ENCODE results near the gene VPS52. TPM values are rescaled to one million over a fixed set of nuclear protein-coding genes. Genes with fewer than 3 reads are reported as not detected.

VPS52 gene
- total and polyA plus RNA-seq, 9 of the 15 experiments (the other 6 are each of a cell fraction or from before 2014, with no cell fraction given): 24.4 to 103 (median 40.2) TPM

- intact Hi-C loops (cut with micrococcal nuclease): loop anchor here (2.0 to 5.0 kb wide), 2 partner anchors 215 to 1072 kb away; partner anchors contain the start of genes CUTA and FKBPL
- H3K9me3 ChIP-seq (replicated peaks; ENCODE audit: control insufficient read depth, insufficient read depth, low read depth, low read length): no peaks in the 10 kb centered on the region
- BruUV-seq (replicated peaks): no TSS peak
- H3K36me3 ChIP-seq (ENCODE audit: control insufficient read depth, insufficient read depth, low read length): peaks cover 36% of the 10 kb centered on the region
- ATAC-seq (no peak), FAIRE-seq (no peak), DNase-seq (ENCODE audit: extremely low read depth in 1 of 4, low spot score in 3 of 4) (no peak)
- no peak overlapping the region for H2AFZ ChIP-seq (ENCODE audit: low read depth, low read length)
- no peaks in the 10 kb centered on the region for H3K27me3 ChIP-seq (ENCODE audit: control insufficient read depth in 2 of 2, insufficient read depth in 2 of 2, low read length in 2 of 2)
- ChIA-PET CTCF (ENCODE audit: low intra/inter-chr PET ratio) (no interaction called here), POLR2A (interaction anchor here (0.6 to 1.6 kb wide), 7 partner anchors 8 to 232 kb away, joined by 3 to 9 read pairs (median 4); partner anchors contain the start of genes RPS18 and VPS52)
- peaks cover 16% of the 10 kb centered on the region; the same call in 1 of the 2 replicates for H4K20me1 ChIP-seq (replicated peaks; ENCODE audit: control insufficient read depth, insufficient read depth, low read length)
- 17% methylated on average over 3 of the region's 4 CpGs for WGBS (ENCODE audit: insufficient coverage, low coverage, missing lambda C conversion rate)
- in situ Hi-C loops (cut with MboI): no loop called here
- H3K4me1 ChIP-seq (replicated peaks in 1 of 2; ENCODE audit: control insufficient read depth in 2 of 2, insufficient read depth in 2 of 2, low read length in 2 of 2): peaks cover 46 to 64% of the 10 kb centered on the region in 2 experiments
- H3K79me2 ChIP-seq (ENCODE audit: control insufficient read depth, insufficient read depth, low read length): peaks cover 78% of the 10 kb centered on the region
- peaks cover 3% of the 10 kb centered on the region for H3K9me1 ChIP-seq (ENCODE audit: control insufficient read depth, insufficient read depth, low read length)
- H3K4me2 ChIP-seq (ENCODE audit: insufficient read depth, low read length): peak overlapping the region; percentile 40; the same call in 1 of the 2 replicates
- H3K9ac ChIP-seq (ENCODE audit: insufficient read depth in 1 of 2, low read depth in 2 of 2, low read length in 2 of 2): peak overlapping the region in 1 of 2 experiments; percentile 38; a peak in 1 of 4 replicates
- peak overlapping the region; percentile 4; the same call in 1 of the 3 replicates for H3K27ac ChIP-seq (ENCODE audit: extremely low read depth, low read depth, low read length)
- H3K4me3 ChIP-seq: peak overlapping the region; percentile 62
- TF ChIP-seq GATAD2A (IDR thresholded peaks at IDR 0.05) (no peak), ARNT (IDR thresholded peaks at IDR 0.05) (peak in 1 of 2 experiments; percentile 22; a peak in 1 of 4 replicates), ZNF589 (CRISPR knock-in tag; IDR thresholded peaks at IDR 0.05; ENCODE audit: low read depth) (no peak), OTX1 (CRISPR knock-in tag; IDR thresholded peaks at IDR 0.05) (peak; percentile 61; the same call in 1 of the 2 replicates), MAFG (tag; conservative IDR thresholded peaks at IDR 0.05) (no peak), FOS (IDR thresholded peaks at IDR 0.05; ENCODE audit: extremely low read depth, insufficient read length) (no peak), ZC3H8 (IDR thresholded peaks at IDR 0.05) (no peak), HDGF (IDR thresholded peaks at IDR 0.05) (peak; percentile 31; the same call in 1 of the 2 replicates), TEAD1 (CRISPR knock-in tag; IDR thresholded peaks at IDR 0.05) (0 out of 4 replicates have a peak, but pooled peaks of 1 of the 2 experiments have one; percentile 10), HOXB6 (CRISPR knock-in tag; IDR thresholded peaks at IDR 0.05; ENCODE audit: borderline replicate concordance) (no peak), SMAD2 (IDR thresholded peaks at IDR 0.05; ENCODE audit: low read depth, low read length) (no peak), GABPA (tag; conservative IDR thresholded peaks at IDR 0.05; ENCODE audit: low read depth) (no peak), KAT2B (IDR thresholded peaks at IDR 0.05; ENCODE audit: low read depth, low read length) (no peak), KDM1A (IDR thresholded peaks at IDR 0.05) (peak; percentile 62 to 80; a peak in 3 of 4 replicates), HDAC1 (IDR thresholded peaks at IDR 0.05) (peak in 1 of 2 experiments; percentile 6; a peak in 1 of 4 replicates), RFX1 (IDR thresholded peaks at IDR 0.05) (no peak), NFRKB (IDR thresholded peaks at IDR 0.05; ENCODE audit: low read depth) (0 out of 2 replicates have a peak, but pooled peaks have one; percentile 5), THAP7 (CRISPR knock-in tag; IDR thresholded peaks at IDR 0.05) (no peak), KLF1 (tag; IDR thresholded peaks at IDR 0.05) (0 out of 2 replicates have a peak, but pooled peaks have one; percentile 33), PCBP1 (IDR thresholded peaks at IDR 0.05; ENCODE audit: low read depth, low read length, poor library complexity, severe bottlenecking) (no peak)
- TF ChIP-seq, protein P1, sequence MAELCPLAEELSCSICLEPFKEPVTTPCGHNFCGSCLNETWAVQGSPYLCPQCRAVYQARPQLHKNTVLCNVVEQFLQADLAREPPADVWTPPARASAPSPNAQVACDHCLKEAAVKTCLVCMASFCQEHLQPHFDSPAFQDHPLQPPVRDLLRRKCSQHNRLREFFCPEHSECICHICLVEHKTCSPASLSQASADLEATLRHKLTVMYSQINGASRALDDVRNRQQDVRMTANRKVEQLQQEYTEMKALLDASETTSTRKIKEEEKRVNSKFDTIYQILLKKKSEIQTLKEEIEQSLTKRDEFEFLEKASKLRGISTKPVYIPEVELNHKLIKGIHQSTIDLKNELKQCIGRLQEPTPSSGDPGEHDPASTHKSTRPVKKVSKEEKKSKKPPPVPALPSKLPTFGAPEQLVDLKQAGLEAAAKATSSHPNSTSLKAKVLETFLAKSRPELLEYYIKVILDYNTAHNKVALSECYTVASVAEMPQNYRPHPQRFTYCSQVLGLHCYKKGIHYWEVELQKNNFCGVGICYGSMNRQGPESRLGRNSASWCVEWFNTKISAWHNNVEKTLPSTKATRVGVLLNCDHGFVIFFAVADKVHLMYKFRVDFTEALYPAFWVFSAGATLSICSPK (IDR thresholded peaks at IDR 0.05; ENCODE audit: borderline replicate concordance): 0 out of 2 replicates have a peak, but pooled peaks have one; percentile 18
- TF ChIP-seq, protein P2, sequence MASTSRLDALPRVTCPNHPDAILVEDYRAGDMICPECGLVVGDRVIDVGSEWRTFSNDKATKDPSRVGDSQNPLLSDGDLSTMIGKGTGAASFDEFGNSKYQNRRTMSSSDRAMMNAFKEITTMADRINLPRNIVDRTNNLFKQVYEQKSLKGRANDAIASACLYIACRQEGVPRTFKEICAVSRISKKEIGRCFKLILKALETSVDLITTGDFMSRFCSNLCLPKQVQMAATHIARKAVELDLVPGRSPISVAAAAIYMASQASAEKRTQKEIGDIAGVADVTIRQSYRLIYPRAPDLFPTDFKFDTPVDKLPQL (IDR thresholded peaks at IDR 0.05; ENCODE audit: extremely low read depth, insufficient read length): no peak
Observed at GRCh38 chr6:33204165-33204414, 67.6 kb downstream of the VPS52 start.
